ENCODE measurements around the gene SIDT1. TPM values are rescaled to one million over a fixed set of nuclear protein-coding genes. Genes with fewer than 3 reads are reported as not detected.

The SIDT1 gene
- total and polyA plus RNA-seq, 2 donors (not counting 1 experiment from before 2014, with no cell fraction given) = 53.2 to 84.4 TPM

DNA sequence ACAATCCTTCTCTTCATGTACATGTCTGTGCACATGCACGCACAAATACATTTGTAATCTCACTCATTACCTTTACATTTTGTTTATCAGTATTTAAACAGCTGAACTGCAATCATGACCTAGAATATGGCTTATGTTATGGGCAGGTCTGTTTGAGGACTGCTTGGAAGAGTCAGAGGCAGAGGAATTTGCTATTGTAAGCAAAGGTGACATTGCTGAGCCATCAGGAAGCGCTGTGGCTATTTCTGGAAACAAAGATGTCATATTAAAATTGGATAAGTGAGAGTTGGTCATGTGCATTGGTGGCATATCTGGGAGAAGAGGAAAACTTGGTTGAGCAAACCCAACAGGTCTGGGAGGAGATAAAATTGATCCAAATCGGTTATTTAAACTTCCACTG, 122.5 kb downstream of the SIDT1 start:
- Histone ChIP-seq H3K4me1 (ENCODE audit: control insufficient read depth in 2 of 2, insufficient read depth in 2 of 2, low read length in 2 of 2) (peaks cover 52 to 54% of the 10 kb centered on the region in 2 donors), H3K27ac (ENCODE audit: low read length in 2 of 2) (peak overlapping the region; percentile 30 to 42), H3K4me2 (replicated peaks; ENCODE audit: low read depth, low read length, poor library complexity, severe bottlenecking) (peak overlapping the region; percentile 12), H3K36me3 (replicated peaks in 1 of 2; ENCODE audit: control extremely low read depth in 1 of 2, control insufficient read depth in 1 of 2, extremely low read depth in 1 of 2, insufficient read depth in 2 of 2, low read length in 1 of 2) (peaks cover 0 to 1% of the 10 kb centered on the region in 2 experiments), H2AFZ (ENCODE audit: insufficient read depth, low read depth, low read length, poor library complexity, severe bottlenecking) (no peak overlapping the region), H3K79me2 (ENCODE audit: control insufficient read depth, insufficient read depth, low read length) (peaks cover 9% of the 10 kb centered on the region), H3K9me3 (ENCODE audit: control extremely low read depth in 1 of 3, control insufficient read depth in 2 of 3, insufficient read depth in 1 of 3, low read length in 2 of 3) (peaks cover 0 to 13% (median 0%) of the 10 kb centered on the region in 3 donors), H3K4me3 (ENCODE audit: control extremely low read depth in 1 of 5, extremely low read depth in 1 of 5, insufficient read depth in 1 of 5, low read depth in 2 of 5, low read length in 4 of 5) (no peak overlapping the region), H3K27me3 (replicated peaks in 1 of 4; ENCODE audit: control extremely low read depth in 1 of 4, control insufficient read depth in 3 of 4, insufficient read depth in 4 of 4, low read length in 3 of 4) (no peaks in the 10 kb centered on the region), H4K20me1 (ENCODE audit: control insufficient read depth, insufficient read depth, low read length, poor library complexity, severe bottlenecking) (no peaks in the 10 kb centered on the region), H3K9ac (ENCODE audit: low read length) (no peak overlapping the region)
- ChIA-PET POLR2A (no interaction called here), CTCF (no interaction called here)
- intact Hi-C loops (cut with micrococcal nuclease) = no loop called here
- no peak for TF ChIP-seq EZH2 (IDR thresholded peaks at IDR 0.05; ENCODE audit: borderline replicate concordance, insufficient read depth, low read depth, low read length, poor library complexity, severe bottlenecking)
- TF ChIP-seq, protein P1, sequence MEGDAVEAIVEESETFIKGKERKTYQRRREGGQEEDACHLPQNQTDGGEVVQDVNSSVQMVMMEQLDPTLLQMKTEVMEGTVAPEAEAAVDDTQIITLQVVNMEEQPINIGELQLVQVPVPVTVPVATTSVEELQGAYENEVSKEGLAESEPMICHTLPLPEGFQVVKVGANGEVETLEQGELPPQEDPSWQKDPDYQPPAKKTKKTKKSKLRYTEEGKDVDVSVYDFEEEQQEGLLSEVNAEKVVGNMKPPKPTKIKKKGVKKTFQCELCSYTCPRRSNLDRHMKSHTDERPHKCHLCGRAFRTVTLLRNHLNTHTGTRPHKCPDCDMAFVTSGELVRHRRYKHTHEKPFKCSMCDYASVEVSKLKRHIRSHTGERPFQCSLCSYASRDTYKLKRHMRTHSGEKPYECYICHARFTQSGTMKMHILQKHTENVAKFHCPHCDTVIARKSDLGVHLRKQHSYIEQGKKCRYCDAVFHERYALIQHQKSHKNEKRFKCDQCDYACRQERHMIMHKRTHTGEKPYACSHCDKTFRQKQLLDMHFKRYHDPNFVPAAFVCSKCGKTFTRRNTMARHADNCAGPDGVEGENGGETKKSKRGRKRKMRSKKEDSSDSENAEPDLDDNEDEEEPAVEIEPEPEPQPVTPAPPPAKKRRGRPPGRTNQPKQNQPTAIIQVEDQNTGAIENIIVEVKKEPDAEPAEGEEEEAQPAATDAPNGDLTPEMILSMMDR (IDR thresholded peaks at IDR 0.05) = no peak
- no peaks in the 10 kb centered on the region for H3K27me3 Mint-ChIP-seq
- H3K4me1 Mint-ChIP-seq = peaks cover 59% of the 10 kb centered on the region
- H3K9me3 Mint-ChIP-seq (ENCODE audit: insufficient read depth) = peaks cover 4% of the 10 kb centered on the region
- H3K27ac Mint-ChIP-seq = peak overlapping the region; percentile 82
- ATAC-seq (ENCODE audit: low read depth) = no peak
- peak overlapping the region; percentile 38 for H3K4me3 Mint-ChIP-seq
- 100% methylated on average over 1 of the region's 3 CpGs for WGBS (ENCODE audit: insufficient coverage)
- DNase-seq = no peak

GRCh38 chr3:113658107-113658506, 125.8 kb downstream of the SIDT1 start:
- POLR2A ChIA-PET = no interaction called here
- peaks cover 81% of the 10 kb centered on the region for H3K4me1 Mint-ChIP-seq
- H3K27ac ChIP-seq (ENCODE audit: low read length in 2 of 2) = peak overlapping the region; percentile 81 to 93
- H3K27ac Mint-ChIP-seq = peak overlapping the region; percentile 94
- TF ChIP-seq, protein P1 (IDR thresholded peaks at IDR 0.05) = no peak
- no peak for TF ChIP-seq EZH2 (IDR thresholded peaks at IDR 0.05; ENCODE audit: borderline replicate concordance, insufficient read depth, low read depth, low read length, poor library complexity, severe bottlenecking)
- H3K9me3 Mint-ChIP-seq (ENCODE audit: insufficient read depth) = peaks cover 5% of the 10 kb centered on the region
- H2AFZ ChIP-seq (ENCODE audit: insufficient read depth, low read depth, low read length, poor library complexity, severe bottlenecking) = no peak overlapping the region
- H3K4me2 ChIP-seq (replicated peaks; ENCODE audit: low read depth, low read length, poor library complexity, severe bottlenecking) = peak overlapping the region; percentile 70
- intact Hi-C loops (cut with micrococcal nuclease) = loop anchor here (2.0 kb wide), 1 partner anchor 15 kb away; no protein-coding TSS in a partner anchor
- H3K36me3 ChIP-seq (replicated peaks in 1 of 2; ENCODE audit: control extremely low read depth in 1 of 2, control insufficient read depth in 1 of 2, extremely low read depth in 1 of 2, insufficient read depth in 2 of 2, low read length in 1 of 2) = peaks cover 2 to 13% of the 10 kb centered on the region in 2 experiments
- H3K9me3 ChIP-seq (ENCODE audit: control extremely low read depth in 1 of 3, control insufficient read depth in 2 of 3, insufficient read depth in 1 of 3, low read length in 2 of 3) = peaks cover 0 to 13% (median 0%) of the 10 kb centered on the region in 3 donors
- no peak for ATAC-seq (ENCODE audit: low read depth)
- DNase-seq = no peak
- CTCF ChIA-PET = interaction anchor here (1.1 kb wide), 1 partner anchor 30 kb away, joined by 3 read pairs; no protein-coding TSS in a partner anchor
- peak overlapping the region; percentile 51 for H3K4me3 Mint-ChIP-seq
- no peak overlapping the region for H3K9ac ChIP-seq (ENCODE audit: low read length)
- no peak overlapping the region for H3K4me3 ChIP-seq (ENCODE audit: control extremely low read depth in 1 of 5, extremely low read depth in 1 of 5, insufficient read depth in 1 of 5, low read depth in 2 of 5, low read length in 4 of 5)
- H3K4me1 ChIP-seq (ENCODE audit: control insufficient read depth in 2 of 2, insufficient read depth in 2 of 2, low read length in 2 of 2) = peaks cover 81 to 86% of the 10 kb centered on the region in 2 donors
- no peaks in the 10 kb centered on the region for H3K27me3 ChIP-seq (replicated peaks in 1 of 4; ENCODE audit: control extremely low read depth in 1 of 4, control insufficient read depth in 3 of 4, insufficient read depth in 4 of 4, low read length in 3 of 4)
- no peaks in the 10 kb centered on the region for H3K27me3 Mint-ChIP-seq
- WGBS (ENCODE audit: insufficient coverage) = no CpG with 5 or more reads among the region's 3 CpGs
- H4K20me1 ChIP-seq (ENCODE audit: control insufficient read depth, insufficient read depth, low read length, poor library complexity, severe bottlenecking) = no peaks in the 10 kb centered on the region
- H3K79me2 ChIP-seq (ENCODE audit: control insufficient read depth, insufficient read depth, low read length) = peaks cover 18% of the 10 kb centered on the region
